Keratinocyte (primary cell): Measurements from ENCODE around the gene CAPN1.

Source experiments
- CTCF ChIP-seq, 3 experiments: IDR thresholded peaks in 1 of 3; conservative IDR thresholded peaks in 1 of 3; optimal IDR thresholded peaks in 1 of 3; 2 replicates in 2 of 3; 3 replicates in 1 of 3; pipeline versions ENCODE3 to v1.5.1; 2011; ENCODE audit warnings: low read length in 3 of 3, mild to moderate bottlenecking in 3 of 3, moderate library complexity in 2 of 3, control low read depth in 1 of 3, inconsistent platforms in 1 of 3; ENCODE audit not compliant: insufficient read depth in 2 of 3; ENCODE audit errors: extremely low read depth in 1 of 3
- EZH2 ChIP-seq: IDR thresholded peaks from one replicate; pipeline ENCODE4 v1.6.1; 2012; ENCODE audit warnings: inconsistent platforms, mild to moderate bottlenecking, low read length, moderate library complexity

GRCh38 chr11:65217441-65218423 is 36.0 kb downstream of the CAPN1 start:
- peak in 1 of 3 experiments; percentile 16 for TF ChIP-seq CTCF (optimal IDR thresholded peaks at IDR 0.05 in 1 of 3, IDR thresholded peaks at IDR 0.05 in 1 of 3, conservative IDR thresholded peaks at IDR 0.05 in 1 of 3; ENCODE audit: extremely low read depth in 1 of 3, insufficient read depth in 2 of 3, low read length in 3 of 3)
- no peak for TF ChIP-seq EZH2
